GM21717 (cell line): ENCODE measurements around the gene ITIH4.

Experiments used
- ATAC-seq: cut with Tn5 transposase; IDR thresholded peaks from one replicate; pipeline ENCODE4 v1.9.1; 2021; ENCODE audit warnings: mild to moderate bottlenecking, moderate library complexity; ENCODE audit not compliant: unreplicated experiment

Gene ITIH4

GRCh38 chr3:52834871-52835501, 4.5 kb upstream of the ITIH4 start, which contains the start of gene MUSTN1:
MUSTN1 (minus strand) TSS chr3:52835019; CDS start chr3:52834948, 71 bp downstream.
- no peak for ATAC-seq

- ATAC-seq = no peak
Observed at GRCh38 chr3:52833202-52833601, 2.7 kb upstream of the ITIH4 start.

GRCh38 chr3:52831500-52832301, 1.2 kb upstream of the ITIH4 start:
- ATAC-seq = no peak

- no peak for ATAC-seq
Observed at GRCh38 chr3:52829906-52830463, 487 bp downstream of the ITIH4 start.

GRCh38 chr3:52829482-52829881, 990 bp downstream of the ITIH4 start:
- no peak for ATAC-seq

GRCh38 chr3:52827866-52828376, 2.6 kb downstream of the ITIH4 start:
- ATAC-seq = no peak

DNA sequence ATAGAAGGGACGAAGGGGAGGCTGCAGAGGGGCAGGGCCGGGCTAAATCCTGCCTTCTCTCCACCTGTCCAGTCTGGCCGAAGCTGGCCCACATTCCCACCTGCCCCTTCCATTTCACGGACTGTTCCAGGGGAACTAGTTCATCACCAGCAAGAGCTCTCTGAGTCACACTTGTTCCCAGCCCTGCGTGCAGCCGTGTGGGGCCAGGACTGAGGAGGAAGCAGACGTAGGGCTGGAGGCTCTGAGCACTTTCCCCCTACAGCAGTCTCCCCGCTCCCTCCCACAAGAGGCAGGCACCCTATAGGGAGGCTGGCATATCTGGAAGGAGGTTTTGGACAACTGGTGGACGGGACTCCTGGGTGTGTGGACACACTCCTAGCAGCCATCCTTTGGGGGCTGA, 3.0 kb downstream of the ITIH4 start:
- no peak for ATAC-seq

GRCh38 chr3:52824037-52824436, 6.4 kb downstream of the ITIH4 start:
- ATAC-seq = no peak

- ATAC-seq = no peak
Observed at GRCh38 chr3:52822363-52822762, 8.1 kb downstream of the ITIH4 start.

DNA sequence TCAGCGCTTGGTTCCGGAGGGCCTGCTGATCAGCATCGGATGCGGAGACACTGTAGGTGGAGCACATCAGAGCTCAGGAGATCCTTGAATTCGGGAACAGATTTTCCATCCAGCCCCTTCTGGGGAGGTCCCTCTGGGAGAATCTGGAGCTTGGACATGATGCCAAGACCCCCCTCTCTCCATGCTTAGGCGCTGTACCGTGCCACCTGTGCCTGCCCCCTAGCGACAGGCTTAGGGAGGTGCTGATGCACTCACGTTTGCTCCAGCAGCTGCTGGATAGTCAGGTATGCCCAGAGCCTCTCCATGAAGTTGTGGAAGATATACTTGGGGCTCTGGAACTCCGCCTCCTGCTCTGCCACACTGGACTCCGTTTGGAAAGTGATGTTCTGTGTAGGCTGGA, 9.7 kb downstream of the ITIH4 start:
- ATAC-seq = no peak

DNA sequence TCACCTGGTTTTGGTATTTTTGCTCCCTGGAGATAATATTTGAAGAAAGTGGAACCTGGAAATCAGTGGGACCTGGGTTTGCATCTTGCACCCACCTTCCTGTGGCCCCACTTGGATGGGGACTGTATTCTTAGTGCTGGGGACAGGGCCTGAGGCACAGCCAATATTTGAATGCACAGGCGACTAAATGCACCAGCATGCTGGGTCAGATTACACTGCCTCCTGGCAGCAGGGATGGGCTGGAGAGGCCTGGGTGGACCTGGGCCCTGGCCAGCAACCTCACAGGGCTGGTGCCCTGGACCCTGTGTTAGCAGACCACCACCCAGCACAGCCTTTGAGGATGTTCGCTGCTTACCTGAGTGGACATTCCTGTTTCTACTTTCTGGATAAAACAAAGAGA, 10.5 kb downstream of the ITIH4 start:
- no peak for ATAC-seq

GRCh38 chr3:52817860-52818259, 12.6 kb downstream of the ITIH4 start:
- ATAC-seq = no peak

GRCh38 chr3:52817221-52817620, 13.3 kb downstream of the ITIH4 start:
- ATAC-seq = no peak

- ATAC-seq = no peak
Observed at GRCh38 chr3:52816654-52817053, 13.8 kb downstream of the ITIH4 start.

DNA sequence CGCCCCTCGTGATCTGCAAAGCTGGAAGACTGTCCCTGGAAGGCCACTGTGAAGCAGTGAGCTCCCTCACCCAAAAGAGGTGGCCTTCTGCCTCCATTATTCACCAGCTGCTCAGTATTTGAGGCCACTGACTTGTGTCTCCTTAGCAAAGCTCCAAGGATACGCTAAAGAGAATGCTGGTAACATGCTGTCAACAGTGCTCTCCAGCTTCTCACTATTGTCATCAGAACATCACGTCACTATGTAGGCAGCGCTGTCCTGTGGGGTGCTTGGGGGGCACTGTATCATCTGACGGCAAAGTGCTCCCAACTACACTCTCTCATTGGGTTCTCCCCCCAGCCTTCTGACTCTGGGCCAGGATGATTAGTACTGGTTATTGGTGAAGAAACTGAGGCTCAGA, 14.3 kb downstream of the ITIH4 start:
- no peak for ATAC-seq

- no peak for ATAC-seq
Observed at GRCh38 chr3:52813810-52814209, 16.7 kb downstream of the ITIH4 start.

DNA sequence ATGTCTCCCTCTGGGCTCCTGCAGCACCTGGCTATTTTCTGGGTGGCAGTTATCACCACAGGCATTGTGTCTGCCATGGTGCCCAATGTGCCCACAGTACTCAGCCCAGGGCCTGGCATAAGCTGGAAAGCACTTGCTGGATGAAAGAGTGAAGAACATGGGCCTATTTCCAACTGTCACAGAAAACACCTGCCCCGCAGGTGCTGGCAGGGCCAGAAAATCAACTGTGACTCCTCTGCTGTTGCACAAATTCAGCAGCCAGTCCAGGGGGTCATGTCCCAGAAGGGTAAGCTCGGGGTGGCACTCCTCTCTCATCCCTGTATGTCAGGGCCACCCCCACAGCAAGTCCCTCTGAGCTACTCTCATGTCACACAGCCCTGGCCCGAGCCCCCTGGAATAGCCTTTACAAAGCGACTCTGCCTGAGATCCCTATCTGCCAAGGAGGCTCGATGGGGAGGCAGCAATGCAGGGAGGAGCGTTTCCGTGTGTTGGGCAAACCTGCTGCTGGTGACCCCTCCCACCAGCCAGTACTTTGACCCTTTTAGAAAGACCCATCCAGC, 18.9 kb downstream of the ITIH4 start:
- ATAC-seq = no peak

DNA sequence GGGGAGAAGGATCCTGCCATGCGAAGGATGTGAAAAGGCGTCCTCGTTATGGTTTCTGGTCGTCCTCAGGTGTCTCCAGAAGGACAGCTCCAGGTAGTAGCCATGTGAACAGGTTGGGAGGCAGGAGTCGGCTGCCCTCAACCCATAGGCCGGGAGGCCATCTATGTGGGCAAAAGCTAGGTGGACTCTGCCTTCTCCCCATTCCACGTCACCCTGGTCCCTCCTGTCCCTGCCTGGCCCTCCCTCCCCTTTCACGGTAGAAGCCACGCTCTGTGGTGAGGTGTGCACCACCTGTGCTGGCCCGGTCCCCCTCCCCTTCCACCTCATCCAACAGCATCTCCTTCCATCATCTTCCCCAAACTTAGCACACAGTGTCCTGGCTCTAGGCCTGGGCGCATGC, 19.5 kb downstream of the ITIH4 start:
- ATAC-seq = no peak

- ATAC-seq = no peak
Observed at GRCh38 chr3:52809662-52810377, 20.7 kb downstream of the ITIH4 start.

GRCh38 chr3:52809149-52809548, 21.3 kb downstream of the ITIH4 start:
- ATAC-seq = no peak
